DND-41 (cell line): ENCODE measurements around the gene RPL3.

Source experiments
- CTCF ChIP-seq: IDR thresholded peaks from 2 replicates; pipeline ENCODE4 v1.5.1; 2012; ENCODE audit warnings: borderline replicate concordance, low read length, moderate library complexity, mild to moderate bottlenecking; ENCODE audit not compliant: poor library complexity, severe bottlenecking; ENCODE audit errors: extremely low read depth
- EZH2 ChIP-seq: IDR thresholded peaks from 3 replicates; pipeline ENCODE4 v1.6.1; 2012; ENCODE audit warnings: borderline replicate concordance, low read depth, mild to moderate bottlenecking, moderate library complexity, low read length, inconsistent platforms; ENCODE audit not compliant: severe bottlenecking

GRCh38 chr22:39282645-39283321 lies 36.6 kb downstream of the RPL3 start:
- TF ChIP-seq CTCF = no peak
- no peak for TF ChIP-seq EZH2
